PC-9 (cell line): ENCODE data around the gene ZKSCAN8. TPM values are rescaled to one million over a fixed set of nuclear protein-coding genes. Genes with fewer than 3 reads are reported as not detected.

Experiments used
- BruUV-seq: library from RNA; stranded (reverse); fragments of 400-500 nt; replicated peaks from 2 replicates; lab custom pipeline; 2021; lab: Mats Ljungman, UMichigan
- CTCF ChIA-PET: fragments of 300-600 bp; sonication (Branson Sonifier 250); formaldehyde crosslinking; loops from one replicate; lab custom pipeline; 2022; ENCODE audit warnings: antibody characterized with exemption; lab: Charles Lee
- POLR2A ChIA-PET: fragments of 300-600 bp; sonication (Branson Sonifier 250); formaldehyde crosslinking; loops from one replicate; lab custom pipeline; 2022; ENCODE audit warnings: antibody characterized with exemption; ENCODE audit not compliant: unreplicated experiment; lab: Charles Lee
- DNase-seq, 2 experiments: peaks; one replicate each; pipeline versions ENCODE4 v3.0.0 to v3.0.0-alpha.2; 2015 to 2022; ENCODE audit warnings: mixed read lengths in 1 of 2
- H2AFZ ChIP-seq: fragments of 200-600 bp; sonication (generic); 2 replicates; pipeline ENCODE4 v1.8.1; 2017; ENCODE audit warnings: antibody characterized with exemption
- H3F3A ChIP-seq: fragments of 200-600 bp; sonication (generic); 2 replicates; pipeline ENCODE4 v1.8.1; 2017; ENCODE audit warnings: antibody characterized with exemption, mild to moderate bottlenecking, low read depth; ENCODE audit not compliant: insufficient read depth
- H3K27ac ChIP-seq: fragments of 200-600 bp; sonication (generic); 2 replicates; pipeline ENCODE4 v1.6.1; 2016; ENCODE audit warnings: mixed run types
- H3K27me3 ChIP-seq: fragments of 200-600 bp; sonication (generic); 2 replicates; pipeline ENCODE4 v1.6.1; 2016; ENCODE audit warnings: low read depth, mixed run types; ENCODE audit not compliant: insufficient read depth
- H3K36me3 ChIP-seq: fragments of 200-600 bp; sonication (generic); 2 replicates; pipeline ENCODE4 v1.6.1; 2016; ENCODE audit warnings: low read depth, mixed run types
- H3K4me1 ChIP-seq: fragments of 200-600 bp; sonication (generic); replicated peaks from 2 replicates; pipeline ENCODE4 v1.6.1; 2016; ENCODE audit warnings: mixed run types; ENCODE audit not compliant: insufficient read depth
- H3K4me2 ChIP-seq: fragments of 200-600 bp; sonication (generic); 2 replicates; pipeline ENCODE4 v1.6.1; 2017; ENCODE audit warnings: mixed run types
- H3K4me3 ChIP-seq: fragments of 200-600 bp; sonication (generic); 2 replicates; pipeline ENCODE4 v1.6.1; 2016; ENCODE audit warnings: mixed run types
- H3K79me2 ChIP-seq: fragments of 200-600 bp; sonication (generic); 2 replicates; pipeline ENCODE4 v1.6.1; 2017; ENCODE audit warnings: low read depth, mixed run types
- H3K9me2 ChIP-seq: fragments of 200-600 bp; sonication (generic); 2 replicates; pipeline ENCODE4 v1.8.1; 2017; ENCODE audit warnings: mild to moderate bottlenecking; ENCODE audit not compliant: insufficient read depth
- H3K9me3 ChIP-seq: fragments of 200-600 bp; sonication (generic); 2 replicates; pipeline ENCODE4 v1.8.1; 2016; ENCODE audit warnings: low read depth; ENCODE audit not compliant: insufficient read depth
- H4K20me1 ChIP-seq: fragments of 200-600 bp; sonication (generic); 2 replicates; pipeline ENCODE4 v1.8.1; 2017; ENCODE audit not compliant: insufficient read depth
- CTCF ChIP-seq: fragments of 200-600 bp; sonication (generic); conservative IDR thresholded peaks from 2 replicates; pipeline ENCODE4 v1.6.1; 2017; ENCODE audit warnings: mixed run types, antibody characterized with exemption, mild to moderate bottlenecking, moderate library complexity
- EZH2 ChIP-seq: fragments of 200-600 bp; sonication (generic); IDR thresholded peaks from 2 replicates; pipeline ENCODE4 v1.8.0; 2017; ENCODE audit warnings: antibody characterized with exemption, low read depth
- intact Hi-C: fragments of 100-400 bp; cut with micrococcal nuclease; formaldehyde crosslinking; loops from one replicate; pipeline ENCODE4 v1.10.0; 2022; ENCODE audit not compliant: unreplicated experiment
- total RNA-seq: library from RNA; stranded (reverse); gene quantifications from 2 replicates; pipeline ENCODE4 v1.2.3, GENCODE V29; 2021

The ZKSCAN8 gene
- total RNA-seq, 1 experiment from 2014 or later = 31.5 TPM

DNA sequence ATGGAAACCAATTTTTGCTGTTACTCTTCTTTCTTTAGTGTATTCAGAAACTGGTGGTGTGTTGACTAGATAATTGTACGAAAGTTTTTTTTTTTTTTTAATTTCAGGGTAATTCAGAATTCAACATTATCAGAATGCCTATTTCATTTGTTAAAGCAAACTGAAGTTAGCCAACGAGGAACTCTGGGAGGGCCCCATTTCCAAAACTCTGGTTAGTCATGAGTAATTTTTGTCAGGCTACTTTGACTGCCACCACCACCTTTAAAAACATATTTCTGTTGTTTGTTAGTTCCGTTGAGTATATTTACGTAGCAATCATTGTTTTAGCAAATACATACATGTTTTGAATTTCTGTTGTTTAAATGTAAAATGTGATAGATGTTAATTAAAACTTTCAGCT lies 763 bp downstream of the ZKSCAN8 start:
- Histone ChIP-seq H3K4me3 (peak overlapping the region; percentile 99), H3K9me2 (no peaks in the 10 kb centered on the region), H4K20me1 (peaks cover 5% of the 10 kb centered on the region; the same call in 1 of the 2 replicates), H3K36me3 (peaks cover 23% of the 10 kb centered on the region; the same call in 1 of the 2 replicates), H2AFZ (peak overlapping the region; percentile 81), H3F3A (peaks cover 5% of the 10 kb centered on the region; the same call in 1 of the 2 replicates), H3K9me3 (no peaks in the 10 kb centered on the region), H3K4me2 (peak overlapping the region; percentile 92), H3K79me2 (peaks cover 36% of the 10 kb centered on the region), H3K4me1 (peaks cover 25% of the 10 kb centered on the region), H3K27me3 (no peaks in the 10 kb centered on the region), H3K27ac (no peak overlapping the region)
- no peak for TF ChIP-seq CTCF
- TF ChIP-seq EZH2 = no peak
- no TSS peak for BruUV-seq
- intact Hi-C loops = no loop called here
- no peak for DNase-seq
- POLR2A ChIA-PET = interaction anchor here (0.8 kb wide), 1 partner anchor 256 kb away, joined by 10 read pairs; no protein-coding TSS in a partner anchor
- CTCF ChIA-PET = interaction anchor here (1.1 kb wide), 1 partner anchor 214 kb away, joined by 4 read pairs; no protein-coding TSS in a partner anchor

- peaks cover 5% of the 10 kb centered on the region; the same call in 1 of the 2 replicates for H4K20me1 ChIP-seq
- no peak overlapping the region for H3K4me3 ChIP-seq
- no peak overlapping the region for H3K27ac ChIP-seq
- H3K4me2 ChIP-seq = no peak overlapping the region
- POLR2A ChIA-PET = no interaction called here
- no peaks in the 10 kb centered on the region for H3K27me3 ChIP-seq
- H3K79me2 ChIP-seq = peaks cover 36% of the 10 kb centered on the region
- peaks cover 41% of the 10 kb centered on the region for H3K36me3 ChIP-seq
- H3K9me3 ChIP-seq = no peaks in the 10 kb centered on the region
- H3K9me2 ChIP-seq = no peaks in the 10 kb centered on the region
- peaks cover 17% of the 10 kb centered on the region; the same call in 1 of the 2 replicates for H3K4me1 ChIP-seq
- no peak for DNase-seq
- CTCF ChIA-PET = no interaction called here
- peaks cover 5% of the 10 kb centered on the region; the same call in 1 of the 2 replicates for H3F3A ChIP-seq
- intact Hi-C loops = no loop called here
- H2AFZ ChIP-seq = no peak overlapping the region
- TF ChIP-seq CTCF = no peak
- TF ChIP-seq EZH2 = no peak
- BruUV-seq = no TSS peak
Observed at GRCh38 chr6:28145231-28145630, 3.5 kb downstream of the ZKSCAN8 start.

DNA sequence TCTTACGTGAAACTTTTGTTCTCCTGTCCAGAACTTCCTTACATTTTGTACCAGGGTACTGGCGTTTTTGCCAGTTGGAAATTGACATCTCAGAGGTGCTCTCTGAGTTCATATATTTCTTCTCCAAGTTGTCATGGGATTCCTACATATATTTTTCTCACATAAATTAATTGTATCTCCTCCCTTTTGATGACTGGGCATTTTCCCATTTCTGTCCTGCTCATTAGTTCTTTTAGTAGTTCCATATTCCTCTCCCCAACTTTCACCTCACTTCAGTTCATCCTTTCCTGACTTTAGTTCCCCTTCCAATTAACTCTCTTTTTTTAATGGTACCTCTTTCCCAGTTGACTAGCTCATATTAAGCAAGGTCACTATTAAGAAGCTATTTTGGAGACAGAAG lies 10.8 kb downstream of the ZKSCAN8 start:
- no peak overlapping the region for H3K4me3 ChIP-seq
- no peaks in the 10 kb centered on the region for H3K4me1 ChIP-seq
- H3K9me3 ChIP-seq = no peaks in the 10 kb centered on the region
- POLR2A ChIA-PET = no interaction called here
- no peak overlapping the region for H3K4me2 ChIP-seq
- intact Hi-C loops = no loop called here
- H3F3A ChIP-seq = no peaks in the 10 kb centered on the region; the same call in 1 of the 2 replicates
- H3K79me2 ChIP-seq = no peaks in the 10 kb centered on the region
- no peaks in the 10 kb centered on the region for H3K27me3 ChIP-seq
- H2AFZ ChIP-seq = no peak overlapping the region
- no peaks in the 10 kb centered on the region for H3K9me2 ChIP-seq
- H3K36me3 ChIP-seq = peaks cover 54% of the 10 kb centered on the region
- no peak for DNase-seq
- no TSS peak for BruUV-seq
- H4K20me1 ChIP-seq = no peaks in the 10 kb centered on the region
- CTCF ChIA-PET = no interaction called here
- no peak for TF ChIP-seq EZH2
- TF ChIP-seq CTCF = no peak
- no peak overlapping the region for H3K27ac ChIP-seq
